ENCODE results near the gene PSMB3.
A peak's percentile ranks its signal among the peaks of the same experiment; 100 is the strongest.
"Not testable (repeated sequence)": the region's sequence is repeated elsewhere in the genome, so short reads cannot be mapped to it uniquely, and the experiment has no call there.

Gene PSMB3

GRCh38 chr17:38750044-38750311, 2.6 kb upstream of the PSMB3 start:
- no peak for DNase-seq

DNA sequence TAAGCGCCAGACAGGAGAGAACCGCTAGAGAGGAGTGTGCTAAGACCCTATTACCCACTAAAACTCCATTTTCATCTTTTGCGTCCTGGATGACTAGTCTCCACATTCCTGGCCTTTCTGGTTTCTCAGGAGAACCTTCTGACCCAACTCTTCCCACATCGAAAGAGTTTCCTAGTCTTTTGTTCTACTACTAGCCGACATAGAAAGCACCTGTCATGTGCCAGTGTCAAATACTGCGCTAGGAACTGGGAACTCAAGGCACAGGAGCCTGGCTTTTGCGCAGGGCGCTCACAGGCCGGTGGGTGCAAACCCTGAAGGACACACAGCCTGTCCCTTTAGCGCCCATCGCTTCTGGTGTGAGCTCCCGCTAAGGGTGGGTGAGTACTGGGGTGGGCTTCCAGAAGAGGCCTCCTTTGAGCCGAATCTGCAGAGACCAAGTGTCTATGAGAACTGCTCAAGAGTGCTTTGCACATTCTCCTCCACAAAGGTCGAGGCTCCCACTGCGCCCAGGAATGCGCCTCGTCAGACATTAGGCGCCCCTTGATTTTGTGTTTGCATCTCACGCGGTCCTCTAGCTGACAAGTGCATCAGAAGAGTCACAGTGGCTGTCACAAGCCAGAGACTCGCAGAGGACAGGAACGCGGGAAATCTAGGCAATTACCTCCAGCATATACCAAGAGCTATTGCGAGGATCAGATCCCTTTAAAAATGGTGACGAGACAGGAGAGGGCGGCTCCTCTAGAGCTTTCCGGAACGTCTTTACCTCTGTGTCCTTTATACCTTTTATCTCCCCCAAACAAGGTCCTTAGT, 2.0 kb upstream of the PSMB3 start:
- DNase-seq, result peak in 1 of 2 experiments; percentile 30

DNA sequence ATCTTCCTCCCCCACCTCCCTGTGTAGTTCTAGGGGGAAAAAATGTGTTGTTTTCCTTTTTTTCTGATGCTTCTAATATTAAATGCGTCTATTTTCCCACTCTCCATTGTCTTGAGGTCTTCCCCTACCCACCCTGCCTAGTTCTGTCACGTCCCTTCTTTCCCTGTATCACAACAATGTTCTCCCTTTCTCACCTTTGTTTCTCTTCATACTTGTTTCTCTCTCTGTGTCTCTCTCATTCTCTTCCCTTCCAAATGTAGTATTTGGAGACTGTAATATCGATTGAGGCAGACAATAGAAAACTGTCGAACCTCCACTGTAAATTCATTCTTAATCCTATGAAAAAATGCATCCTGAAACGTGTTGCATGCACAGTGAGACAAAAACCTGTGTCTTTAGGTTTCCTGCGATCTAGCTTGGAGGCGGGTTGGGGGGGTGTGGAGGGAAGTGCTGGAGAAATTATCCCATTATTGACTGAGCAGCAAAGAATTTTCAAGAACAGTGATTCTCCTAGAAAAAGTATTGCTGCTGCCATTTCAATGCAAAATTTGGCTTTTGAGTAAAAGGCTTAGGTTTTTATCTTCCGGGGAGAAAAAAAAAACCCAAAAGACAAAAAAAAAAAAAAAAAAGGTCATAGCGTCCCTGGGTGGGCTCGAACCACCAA, 1.3 kb upstream of the PSMB3 start:
- DNase-seq, result peak; percentile 35 to 47

DNA sequence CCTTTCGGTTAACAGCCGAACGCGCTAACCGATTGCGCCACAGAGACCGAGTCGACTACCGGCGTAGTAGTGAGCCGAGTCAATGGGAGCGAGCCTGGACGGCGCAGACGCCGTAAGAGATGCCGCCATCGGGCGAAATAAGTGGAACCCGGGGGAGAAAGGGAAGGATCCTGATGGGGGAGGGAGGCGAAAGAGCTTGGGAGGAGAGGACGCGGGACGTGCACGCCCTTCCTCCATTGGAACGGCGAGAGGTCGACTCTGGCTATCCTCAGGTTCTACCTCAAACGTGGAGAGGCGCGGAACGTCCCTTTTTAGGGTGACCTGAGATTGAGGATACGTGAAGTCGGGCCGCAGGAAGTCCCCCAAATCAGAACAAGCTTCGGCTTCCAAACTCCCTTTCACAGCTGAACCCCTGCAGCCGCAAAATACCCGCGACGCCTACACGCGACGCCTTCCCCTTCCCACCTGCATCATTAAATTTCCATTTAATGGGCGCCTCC, 683 bp upstream of the PSMB3 start:
- DNase-seq, result peak; percentile 64 to 73

DNA sequence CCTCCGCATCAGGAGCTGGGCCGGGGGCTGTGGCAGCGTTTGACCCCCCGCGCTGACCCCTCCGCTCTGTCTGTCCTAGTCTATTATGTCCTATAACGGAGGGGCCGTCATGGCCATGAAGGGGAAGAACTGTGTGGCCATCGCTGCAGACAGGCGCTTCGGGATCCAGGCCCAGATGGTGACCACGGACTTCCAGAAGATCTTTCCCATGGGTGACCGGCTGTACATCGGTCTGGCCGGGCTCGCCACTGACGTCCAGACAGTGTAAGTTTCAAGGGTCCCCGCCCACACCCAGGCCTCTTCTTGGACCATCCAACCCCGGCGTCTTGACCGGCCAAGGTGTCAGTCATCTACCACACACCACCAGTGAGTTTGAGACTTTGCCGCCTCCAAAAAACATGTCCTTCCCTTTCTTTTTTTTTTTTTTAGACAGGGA, 548 bp downstream of the PSMB3 start:
- DNase-seq, result no peak

DNA sequence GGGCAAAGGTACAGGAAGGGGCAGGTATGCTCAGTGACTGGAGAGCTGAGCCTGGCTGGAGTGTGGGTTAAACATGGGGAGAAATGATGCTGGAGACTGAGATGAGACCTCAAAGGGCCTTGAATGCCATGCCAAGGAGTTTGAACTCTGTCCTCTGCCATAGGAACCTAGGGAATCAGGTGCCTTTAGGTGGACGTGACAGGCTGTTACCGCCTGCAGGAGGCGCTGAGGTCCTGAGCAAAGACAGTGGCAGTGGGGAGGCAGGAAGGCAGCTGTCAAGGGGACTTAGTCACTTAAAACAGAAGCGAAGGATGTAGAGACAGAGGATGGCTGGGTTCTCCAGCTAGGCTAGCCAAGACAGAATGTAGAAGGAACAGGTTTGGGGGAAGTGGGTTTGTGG, 9.1 kb downstream of the PSMB3 start:
- peak; percentile 22 to 29 for DNase-seq

GRCh38 chr17:38762231-38762630, 9.7 kb downstream of the PSMB3 start:
- DNase-seq, result no peak

- no peak for DNase-seq
Observed at GRCh38 chr17:38766341-38766740, 13.8 kb downstream of the PSMB3 start.

GRCh38 chr17:38768417-38768816, 15.9 kb downstream of the PSMB3 start:
- no peak for DNase-seq

DNA sequence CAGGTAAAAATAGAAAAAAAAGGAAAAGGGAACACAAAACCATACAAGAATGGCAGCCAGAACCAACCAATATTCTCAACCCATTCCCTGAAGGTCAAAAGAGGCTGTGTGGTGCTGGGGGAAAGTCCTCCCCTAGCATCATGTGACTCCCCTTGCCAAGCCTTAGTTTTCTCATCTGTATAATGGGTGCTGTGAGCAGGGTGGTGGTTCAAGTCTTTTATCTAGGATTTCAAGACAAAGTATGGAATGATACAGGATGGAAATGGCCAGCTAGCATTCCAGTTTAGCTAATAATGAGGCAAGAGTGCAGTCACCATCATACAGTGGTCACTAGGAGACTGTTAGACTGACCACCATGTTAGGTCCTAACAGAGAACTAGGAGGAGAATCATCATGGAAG, 20.7 kb downstream of the PSMB3 start:
- DNase-seq, result no peak

DNA sequence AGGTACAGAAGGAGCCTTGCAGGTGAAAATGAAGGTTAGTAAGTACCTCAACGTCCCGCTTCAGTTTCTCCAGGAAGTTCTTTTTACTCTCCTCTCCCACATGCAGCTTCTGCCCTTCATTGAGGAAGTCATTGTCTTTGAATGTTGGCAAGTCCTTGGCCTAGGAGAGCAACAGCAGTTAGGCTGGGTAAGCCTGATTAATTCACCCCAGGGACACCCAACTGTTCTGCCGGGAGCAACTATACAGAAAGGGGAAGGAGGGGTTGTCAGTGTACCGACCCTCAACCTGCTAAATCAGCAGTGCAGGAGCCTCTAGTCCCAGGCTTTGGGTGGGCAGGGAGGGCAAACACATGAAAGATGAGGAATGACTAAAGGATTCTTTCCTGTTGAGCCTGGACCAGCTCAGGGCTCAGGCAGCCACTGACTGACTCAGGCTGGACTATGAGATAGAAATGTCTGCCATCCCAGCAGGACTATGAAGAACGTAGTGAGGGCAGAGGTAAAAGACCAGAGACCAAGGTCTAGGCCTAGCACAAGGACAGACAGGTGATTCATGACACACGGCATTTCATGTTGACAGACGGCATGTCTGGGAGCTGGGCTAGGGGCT, 25.2 kb downstream of the PSMB3 start:
- no peak for DNase-seq

DNA sequence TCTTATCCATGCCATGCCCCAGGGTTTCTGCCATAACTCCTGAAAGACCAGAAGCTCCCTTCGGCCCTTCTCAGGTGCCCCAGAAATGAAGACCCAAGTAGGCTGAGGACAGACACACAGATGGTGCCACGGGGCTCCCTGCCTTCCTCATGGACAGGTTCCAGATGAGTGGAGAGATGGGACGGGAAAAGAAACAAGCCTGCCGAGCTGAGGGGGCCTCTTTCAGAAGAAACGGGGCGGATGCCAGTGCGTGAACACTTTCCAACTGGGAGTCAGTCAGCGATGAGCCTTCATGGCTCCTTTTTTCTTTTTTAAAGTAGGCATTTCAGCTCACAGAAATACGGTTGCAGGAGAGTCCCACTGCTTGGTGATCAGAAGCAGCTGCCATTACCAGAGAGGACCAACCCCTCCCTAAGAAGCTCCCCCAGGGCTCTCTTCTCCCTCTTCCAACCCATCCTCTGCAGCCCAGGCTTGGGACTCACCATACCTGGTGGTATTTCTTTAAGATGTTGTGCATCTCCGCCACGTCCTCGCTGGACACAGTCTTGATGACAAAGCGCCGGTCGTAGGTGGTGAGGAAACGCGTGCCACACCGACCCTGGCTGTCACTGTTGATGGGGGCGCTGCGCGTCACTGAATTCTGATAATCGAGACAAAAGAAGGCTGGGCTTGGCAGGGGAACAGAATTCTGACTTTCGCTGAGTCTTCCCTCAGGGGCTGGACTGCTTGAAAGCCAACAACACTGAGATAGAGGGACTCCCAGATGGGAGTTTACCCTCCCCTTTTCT, 27.6 kb downstream of the PSMB3 start:
- DNase-seq, result no peak

DNA sequence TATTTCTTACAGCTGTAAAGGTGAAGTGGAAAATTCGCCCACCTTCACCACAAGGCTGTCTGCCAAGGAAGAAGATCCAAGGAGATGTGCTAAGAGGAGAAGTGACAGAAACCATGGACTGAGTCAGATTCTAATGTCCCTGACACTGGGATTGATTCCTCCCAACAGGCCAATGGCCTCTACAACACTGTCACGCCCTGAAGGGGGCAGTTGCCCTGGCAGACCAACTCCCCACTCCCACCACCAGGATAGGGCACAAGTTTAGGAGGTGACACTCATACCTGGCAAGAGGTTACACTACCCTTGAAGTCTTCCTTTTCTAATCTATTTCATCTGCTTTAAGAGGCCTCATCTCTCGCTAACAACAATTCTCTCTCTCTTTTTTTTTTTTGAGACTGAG, 30.7 kb downstream of the PSMB3 start:
- no peak for DNase-seq

DNA sequence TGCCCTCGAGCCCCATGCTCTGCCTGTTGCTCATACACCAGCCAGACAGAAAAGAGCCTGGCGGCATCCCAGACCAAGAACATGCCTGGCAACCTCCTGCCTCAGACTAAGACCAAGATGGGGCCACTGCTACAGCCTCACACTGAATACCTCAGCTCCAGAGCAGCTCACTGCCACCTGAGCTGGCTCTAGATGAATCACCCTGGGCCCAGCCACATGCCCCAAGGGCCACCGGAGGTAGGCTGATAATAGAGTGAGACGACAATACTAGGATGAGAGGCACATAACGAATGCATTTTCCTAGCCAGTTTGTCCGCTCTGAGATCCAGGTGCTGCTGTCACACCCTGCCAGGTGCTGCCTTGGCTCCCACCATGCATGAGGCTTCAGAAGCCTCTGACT, 33.8 kb downstream of the PSMB3 start:
- no peak for DNase-seq

GRCh38 chr17:38787999-38788398, 35.5 kb downstream of the PSMB3 start:
- DNase-seq, result not testable (repeated sequence)

GRCh38 chr17:38789185-38789584, 36.6 kb downstream of the PSMB3 start:
- no peak for DNase-seq

DNA sequence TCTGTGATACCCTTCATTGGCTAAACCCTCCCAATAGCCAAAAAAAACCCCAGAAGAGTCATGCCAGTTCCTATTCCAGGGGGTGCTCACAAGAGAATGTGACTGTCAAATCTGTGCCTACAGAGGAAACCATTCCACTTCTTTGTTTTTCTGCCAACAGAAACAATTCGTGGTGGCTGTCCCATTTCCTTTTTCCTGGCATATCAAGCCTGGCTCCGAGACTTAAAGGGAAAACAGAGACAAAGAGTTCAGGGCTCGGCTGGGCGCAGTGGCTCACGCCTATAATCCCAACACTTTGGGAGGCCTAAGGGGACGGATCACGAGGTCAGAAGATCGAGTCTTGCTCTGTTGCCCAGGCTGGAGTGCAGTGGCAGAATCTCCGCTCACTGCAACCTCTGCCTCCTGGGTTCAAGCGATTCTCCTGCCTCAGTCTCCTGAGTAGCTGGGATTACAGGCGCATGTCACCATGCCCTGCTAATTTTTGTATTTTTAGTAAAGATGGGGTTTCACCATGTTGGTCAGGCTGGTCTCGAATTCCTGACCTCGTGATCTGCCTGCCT, 37.7 kb downstream of the PSMB3 start:
- DNase-seq, result not testable (repeated sequence)

DNA sequence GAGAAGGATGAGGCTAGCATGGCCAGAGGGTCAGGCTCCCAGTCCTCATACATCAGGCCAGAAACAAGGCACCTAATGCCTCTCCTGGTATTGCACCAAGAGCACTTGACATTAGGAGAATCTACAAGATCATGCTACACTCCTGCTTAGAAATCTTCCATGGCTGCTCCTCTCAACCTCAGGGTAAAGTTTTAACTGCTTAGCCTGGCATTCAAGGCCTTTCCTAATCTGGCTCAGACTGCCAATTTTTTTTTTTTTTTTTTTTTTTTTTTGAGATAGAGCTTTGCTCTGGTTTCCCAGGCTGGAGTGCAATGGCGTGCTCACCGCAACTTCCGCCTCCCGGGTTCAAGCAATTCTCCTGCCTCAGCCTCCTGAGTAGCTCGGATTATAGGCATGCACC, 38.6 kb downstream of the PSMB3 start:
- DNase-seq, result no peak

- DNase-seq, result no peak
Observed at GRCh38 chr17:38794221-38794620, 41.7 kb downstream of the PSMB3 start.

GRCh38 chr17:38796451-38797157, 44.1 kb downstream of the PSMB3 start:
- no peak for DNase-seq

DNA sequence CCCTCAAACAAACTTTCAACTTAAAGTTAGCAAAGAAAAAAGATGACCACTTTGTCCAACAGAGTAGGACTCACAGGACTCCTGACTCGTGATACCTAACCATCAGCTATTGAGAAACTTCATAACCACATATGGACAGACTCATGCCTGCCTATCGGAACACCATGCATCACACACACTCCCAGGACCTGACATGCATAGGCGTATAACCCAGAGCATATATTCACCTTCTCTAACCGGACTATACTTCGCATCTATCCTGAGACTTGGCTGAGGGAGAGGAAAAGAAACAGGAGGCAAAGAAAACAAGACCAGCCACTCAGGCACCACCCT, 44.6 kb downstream of the PSMB3 start:
- no peak for DNase-seq

GRCh38 chr17:38797828-38798227, 45.3 kb downstream of the PSMB3 start:
- no peak for DNase-seq

Data from SHP77 (cell line).